ENCODE results near the gene ZNF665. TPM values are rescaled to one million over a fixed set of nuclear protein-coding genes. Genes with fewer than 3 reads are reported as not detected.
"Not testable (repeated sequence)": the region's sequence is repeated elsewhere in the genome, so short reads cannot be mapped to it uniquely, and the experiment has no call there.

The ZNF665 gene
- total and polyA plus RNA-seq, 5 donors: 1.2 to 2.0 (median 1.4) TPM

DNA sequence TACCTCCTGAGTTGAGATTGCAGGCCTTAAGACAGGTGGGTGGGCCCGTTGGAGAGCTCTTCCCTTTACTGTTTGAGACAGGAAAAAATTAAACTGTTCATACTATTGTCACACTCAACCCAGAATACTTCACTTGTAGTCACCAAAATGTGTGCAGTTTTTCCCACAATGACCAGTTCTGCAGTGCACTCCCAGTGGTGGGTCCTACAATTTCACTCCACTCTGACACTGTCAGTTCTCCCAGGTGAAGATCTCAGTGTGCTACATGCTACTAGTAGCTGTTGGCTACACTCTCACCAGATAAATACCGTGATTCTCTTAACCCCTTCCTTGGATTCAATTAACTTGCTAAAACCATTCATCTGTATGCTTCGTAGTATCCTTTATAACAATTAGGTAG lies 2.9 kb downstream of the ZNF665 start:
- Histone ChIP-seq H3K27ac (ENCODE audit: low read length) (no peak overlapping the region), H3K4me3 (ENCODE audit: low read length) (no peak overlapping the region), H3K9me3 (ENCODE audit: control insufficient read depth, low read length) (no peaks in the 10 kb centered on the region), H3K27me3 (ENCODE audit: control insufficient read depth, insufficient read depth) (no peaks in the 10 kb centered on the region), H3K4me1 (ENCODE audit: control insufficient read depth, insufficient read depth, low read length) (no peaks in the 10 kb centered on the region)
- intact Hi-C loops (cut with DNase I): loop anchor here in 2 of 4 donors (10.0 kb wide), 3 partner anchors 115 to 325 kb away; partner anchors contain the start of gene ZNF525 (in 2 of the 2)
- 85% methylated on average over 3 of the region's 3 CpGs for WGBS
- DNase-seq (no peak), ATAC-seq (no peak)

DNA sequence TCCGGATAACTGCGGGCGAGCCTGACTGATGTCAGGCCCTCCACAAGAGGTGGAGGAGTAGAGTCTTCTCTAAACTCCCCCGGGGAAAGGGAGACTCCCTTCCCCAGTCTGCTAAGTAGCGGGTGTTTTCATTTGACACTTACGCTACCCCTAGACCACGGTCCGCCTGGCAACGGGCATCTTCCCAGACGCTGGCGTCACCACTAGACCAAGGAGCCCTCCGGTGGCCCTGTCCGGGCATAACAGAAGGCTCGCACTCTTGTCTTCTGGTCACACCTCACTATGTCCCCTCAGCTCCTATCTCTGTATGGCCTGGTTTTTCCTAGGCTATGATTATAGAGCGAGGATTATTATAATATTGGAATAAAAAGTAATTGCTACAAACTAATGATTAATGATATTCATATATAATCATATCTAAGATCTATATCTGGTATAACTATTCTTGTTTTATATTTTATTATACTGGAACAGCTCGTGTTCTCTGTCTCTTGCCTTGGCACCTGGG lies 3.4 kb downstream of the ZNF665 start:
- WGBS: 67% methylated on average over 12 of the region's 16 CpGs
- intact Hi-C loops (cut with DNase I): loop anchor here in 2 of 4 donors (10.0 kb wide), 3 partner anchors 115 to 325 kb away; partner anchors contain the start of gene ZNF525 (in 2 of the 2)
- H3K27ac ChIP-seq (ENCODE audit: low read length); H3K27me3 ChIP-seq (ENCODE audit: control insufficient read depth, insufficient read depth); H3K9me3 ChIP-seq (ENCODE audit: control insufficient read depth, low read length); H3K4me3 ChIP-seq (ENCODE audit: low read length); DNase-seq; H3K4me1 ChIP-seq (ENCODE audit: control insufficient read depth, insufficient read depth, low read length); ATAC-seq: not testable (repeated sequence)

- H3K4me1 ChIP-seq (ENCODE audit: control insufficient read depth, insufficient read depth, low read length); DNase-seq; H3K9me3 ChIP-seq (ENCODE audit: control insufficient read depth, low read length); H3K27me3 ChIP-seq (ENCODE audit: control insufficient read depth, insufficient read depth); H3K27ac ChIP-seq (ENCODE audit: low read length); ATAC-seq; H3K4me3 ChIP-seq (ENCODE audit: low read length); intact Hi-C loops (cut with DNase I): not testable (repeated sequence)
- 73% methylated on average over 14 of the region's 19 CpGs for whole genome bisulfite sequencing
Observed at GRCh38 chr19:53185155-53185882, 7.8 kb downstream of the ZNF665 start.

DNA sequence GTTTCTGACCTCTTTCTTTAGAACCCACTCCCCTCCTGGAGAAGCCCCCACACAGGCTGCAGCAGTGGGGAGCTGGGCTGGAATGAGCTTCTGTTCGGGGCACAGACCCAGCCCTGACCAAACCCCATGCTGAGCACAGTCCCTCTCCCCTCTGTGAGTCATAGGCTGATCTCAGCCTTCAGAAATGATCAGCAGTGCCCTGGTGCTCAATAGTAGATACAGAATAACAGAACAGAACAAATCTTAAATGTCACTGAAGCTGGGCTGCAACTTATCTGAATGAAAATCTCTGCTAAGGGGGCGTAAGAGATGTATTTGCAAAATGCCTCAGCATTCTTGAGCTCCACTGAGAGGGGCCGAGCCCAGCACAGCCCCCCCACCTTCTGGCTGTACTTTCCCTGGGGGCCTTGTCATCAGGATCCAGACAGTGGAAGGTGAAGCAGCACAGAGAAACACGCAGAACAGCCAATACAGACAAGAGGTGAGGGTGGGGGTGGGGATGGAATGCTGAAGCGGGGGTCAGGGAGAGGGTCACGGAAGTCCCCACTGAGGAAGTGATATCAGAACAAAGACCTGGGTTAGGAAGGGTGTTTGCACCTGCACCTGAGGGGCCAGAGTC lies 9.9 kb downstream of the ZNF665 start:
- Histone ChIP-seq H3K9me3 (ENCODE audit: control insufficient read depth, low read length) (no peaks in the 10 kb centered on the region), H3K27ac (ENCODE audit: low read length) (no peak overlapping the region), H3K4me1 (ENCODE audit: control insufficient read depth, insufficient read depth, low read length) (no peaks in the 10 kb centered on the region), H3K4me3 (ENCODE audit: low read length) (no peak overlapping the region), H3K27me3 (ENCODE audit: control insufficient read depth, insufficient read depth) (no peaks in the 10 kb centered on the region)
- WGBS: 74% methylated on average over 6 of the region's 6 CpGs
- ATAC-seq: no peak
- DNase-seq: no peak
- intact Hi-C loops (cut with DNase I): loop anchor here in 1 of 4 donors (5.0 kb wide), 1 partner anchor 106 kb away; no protein-coding TSS in a partner anchor

- no peak overlapping the region for H3K27ac ChIP-seq (ENCODE audit: low read length)
- no peaks in the 10 kb centered on the region for H3K27me3 ChIP-seq (ENCODE audit: control insufficient read depth, insufficient read depth)
- no peaks in the 10 kb centered on the region for H3K9me3 ChIP-seq (ENCODE audit: control insufficient read depth, low read length)
- no peaks in the 10 kb centered on the region for H3K4me1 ChIP-seq (ENCODE audit: control insufficient read depth, insufficient read depth, low read length)
- ATAC-seq: no peak
- WGBS: 93% methylated on average over 10 of the region's 10 CpGs
- DNase-seq: no peak
- intact Hi-C loops (cut with DNase I): loop anchor here in 1 of 4 donors (5.0 kb wide), 1 partner anchor 105 kb away; no protein-coding TSS in a partner anchor
- no peak overlapping the region for H3K4me3 ChIP-seq (ENCODE audit: low read length)
Observed at GRCh38 chr19:53182202-53182601, 11.0 kb downstream of the ZNF665 start.

- ATAC-seq: no peak
- WGBS: 87% methylated on average over 5 of the region's 5 CpGs
- Histone ChIP-seq H3K9me3 (ENCODE audit: control insufficient read depth, low read length) (no peaks in the 10 kb centered on the region), H3K4me1 (ENCODE audit: control insufficient read depth, insufficient read depth, low read length) (no peaks in the 10 kb centered on the region), H3K27ac (ENCODE audit: low read length) (no peak overlapping the region), H3K27me3 (ENCODE audit: control insufficient read depth, insufficient read depth) (no peaks in the 10 kb centered on the region), H3K4me3 (ENCODE audit: low read length) (no peak overlapping the region)
- no peak for DNase-seq
- intact Hi-C loops (cut with DNase I): no loop called here
Observed at GRCh38 chr19:53177986-53178385, 15.2 kb downstream of the ZNF665 start.

DNA sequence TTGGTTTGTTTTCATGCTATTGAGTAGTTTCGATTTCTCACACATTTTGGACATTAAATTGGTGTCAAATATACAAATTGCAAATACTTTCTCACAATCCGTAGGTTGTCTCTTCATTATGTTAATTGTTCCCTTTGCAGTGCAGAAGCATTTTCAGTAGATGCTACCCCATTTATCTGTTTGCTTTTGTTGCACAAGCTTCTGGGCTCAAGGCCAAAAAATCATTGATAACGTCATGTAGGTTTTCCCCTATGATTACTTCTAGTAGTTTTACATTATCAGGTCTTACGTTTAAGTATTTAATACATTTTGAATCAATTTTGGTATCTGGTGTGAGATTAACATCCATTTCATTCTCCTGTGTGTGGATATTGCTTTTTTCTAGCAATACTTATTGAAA lies 20.3 kb downstream of the ZNF665 start:
- ATAC-seq (no peak), DNase-seq (no peak)
- Histone ChIP-seq H3K27ac (ENCODE audit: low read length) (no peak overlapping the region), H3K4me1 (ENCODE audit: control insufficient read depth, insufficient read depth, low read length) (no peaks in the 10 kb centered on the region), H3K4me3 (ENCODE audit: low read length) (no peak overlapping the region), H3K9me3 (ENCODE audit: control insufficient read depth, low read length) (no peaks in the 10 kb centered on the region), H3K27me3 (ENCODE audit: control insufficient read depth, insufficient read depth) (no peaks in the 10 kb centered on the region)
- WGBS: 56% methylated on average over 4 of the region's 4 CpGs
- intact Hi-C loops (cut with DNase I): no loop called here

- peaks cover 4% of the 10 kb centered on the region for H3K9me3 ChIP-seq (ENCODE audit: control insufficient read depth, low read length)
- H3K4me1 ChIP-seq (ENCODE audit: control insufficient read depth, insufficient read depth, low read length): no peaks in the 10 kb centered on the region
- H3K27me3 ChIP-seq (ENCODE audit: control insufficient read depth, insufficient read depth): no peaks in the 10 kb centered on the region
- intact Hi-C loops (cut with DNase I): no loop called here
- H3K4me3 ChIP-seq (ENCODE audit: low read length): no peak overlapping the region
- DNase-seq: no peak
- no peak for ATAC-seq
- no peak overlapping the region for H3K27ac ChIP-seq (ENCODE audit: low read length)
- 97% methylated on average over 3 of the region's 3 CpGs for WGBS
Observed at GRCh38 chr19:53165691-53166091, 27.5 kb downstream of the ZNF665 start.

- WGBS: 51% methylated on average over 3 of the region's 3 CpGs
- Histone ChIP-seq H3K27me3 (ENCODE audit: control insufficient read depth, insufficient read depth) (no peaks in the 10 kb centered on the region), H3K27ac (ENCODE audit: low read length) (no peak overlapping the region), H3K9me3 (ENCODE audit: control insufficient read depth, low read length) (peaks cover 4% of the 10 kb centered on the region), H3K4me3 (ENCODE audit: low read length) (no peak overlapping the region), H3K4me1 (ENCODE audit: control insufficient read depth, insufficient read depth, low read length) (peaks cover 5% of the 10 kb centered on the region)
- ATAC-seq (no peak), DNase-seq (no peak)
- intact Hi-C loops (cut with DNase I): no loop called here
Observed at GRCh38 chr19:53161123-53161522, 32.0 kb downstream of the ZNF665 start.

DNA sequence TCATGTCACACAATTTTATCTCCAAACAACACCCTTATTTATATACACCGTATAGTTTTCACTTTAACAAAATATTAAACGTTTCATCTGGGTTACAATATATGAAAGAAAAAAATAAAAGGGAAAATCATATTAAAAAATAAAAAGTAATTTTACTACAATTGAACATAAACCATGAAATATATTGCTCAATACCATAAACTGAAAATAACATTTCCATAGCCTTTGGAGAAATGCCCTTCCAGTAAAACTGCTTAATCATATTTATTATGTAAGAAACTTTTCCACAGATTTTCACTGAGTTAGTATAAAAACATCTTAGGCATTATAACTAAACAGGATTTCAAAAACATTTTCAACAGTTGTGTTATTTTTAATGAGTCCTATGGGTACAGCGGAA lies 32.8 kb downstream of the ZNF665 start:
- ATAC-seq: no peak
- intact Hi-C loops (cut with DNase I): no loop called here
- Histone ChIP-seq H3K4me1 (ENCODE audit: control insufficient read depth, insufficient read depth, low read length) (peaks cover 5% of the 10 kb centered on the region), H3K27me3 (ENCODE audit: control insufficient read depth, insufficient read depth) (no peaks in the 10 kb centered on the region), H3K4me3 (ENCODE audit: low read length) (no peak overlapping the region), H3K27ac (ENCODE audit: low read length) (no peak overlapping the region), H3K9me3 (ENCODE audit: control insufficient read depth, low read length) (peaks cover 3% of the 10 kb centered on the region)
- WGBS: 93% methylated on average over 3 of the region's 3 CpGs
- DNase-seq: no peak

DNA sequence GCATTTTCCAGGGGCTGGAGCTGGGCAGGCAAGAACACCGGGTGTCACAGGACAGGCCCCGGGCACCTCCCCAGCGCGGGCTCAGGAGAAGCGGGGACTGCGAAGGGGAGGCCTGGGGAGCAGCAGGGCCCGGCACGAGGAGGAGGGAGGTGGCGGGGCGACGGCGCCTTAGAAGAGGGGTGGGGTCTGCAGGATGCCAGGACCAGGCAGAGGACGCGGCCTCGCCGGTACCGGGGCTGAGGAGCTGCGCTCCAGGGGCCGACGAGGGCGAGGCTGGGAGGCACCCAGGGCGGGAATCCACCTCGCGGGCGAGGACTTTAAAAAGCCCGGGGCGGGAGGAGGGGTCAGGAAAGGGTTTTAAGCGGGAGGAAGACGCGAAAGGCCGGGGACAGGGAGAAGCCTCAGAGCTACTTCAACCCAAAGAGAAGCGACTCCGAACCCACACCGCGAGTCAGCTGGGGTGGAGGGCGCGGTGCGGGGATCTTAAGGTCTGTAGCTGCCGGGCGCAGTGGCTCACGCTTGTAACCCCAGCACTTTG lies 35.0 kb downstream of the ZNF665 start:
- WGBS: 1% methylated on average over 41 of the region's 41 CpGs

More for the DNA sequence above, 35.0 kb downstream of the ZNF665 start:
- peak overlapping the region; percentile 83 for H3K4me3 ChIP-seq (ENCODE audit: low read length)
- H3K9me3 ChIP-seq (ENCODE audit: control insufficient read depth, low read length): no peaks in the 10 kb centered on the region
- ATAC-seq: peak; percentile 58 to 69
- intact Hi-C loops (cut with DNase I): no loop called here
- DNase-seq: peak; percentile 45 to 76 (median 65)
- no peaks in the 10 kb centered on the region for H3K27me3 ChIP-seq (ENCODE audit: control insufficient read depth, insufficient read depth)
- peaks cover 5% of the 10 kb centered on the region for H3K4me1 ChIP-seq (ENCODE audit: control insufficient read depth, insufficient read depth, low read length)
- peak overlapping the region; percentile 7 for H3K27ac ChIP-seq (ENCODE audit: low read length)
